Adipocyte (in vitro differentiated cells): Measurements from ENCODE around the gene ZMIZ1.
A peak's percentile ranks its signal among the peaks of the same experiment; 100 is the strongest.
"Not testable (repeated sequence)": the region's sequence is repeated elsewhere in the genome, so short reads cannot be mapped to it uniquely, and the experiment has no call there.

Experiments
- DNase-seq: peaks from one replicate; pipeline ENCODE4 v3.0.0-alpha.2; 2015; ENCODE audit warnings: low read depth
- H3K27me3 ChIP-seq: replicated peaks from 2 replicates; pipeline ENCODE4 v1.7.0; 2013; ENCODE audit warnings: mild to moderate bottlenecking, low read length, moderate library complexity; ENCODE audit not compliant: control insufficient read depth, insufficient read depth
- H3K36me3 ChIP-seq: 2 replicates; pipeline ENCODE4 v1.7.0; 2013; ENCODE audit warnings: low read length, mild to moderate bottlenecking, moderate library complexity; ENCODE audit not compliant: control insufficient read depth, insufficient read depth, severe bottlenecking
- H3K4me1 ChIP-seq: 2 replicates; pipeline ENCODE4 v1.7.0; 2013; ENCODE audit warnings: mild to moderate bottlenecking, low read length, moderate library complexity; ENCODE audit not compliant: control insufficient read depth, insufficient read depth
- H3K4me3 ChIP-seq: 2 replicates; pipeline ENCODE4 v1.7.0; 2013; ENCODE audit warnings: mild to moderate bottlenecking, low read length, moderate library complexity
- H3K9ac ChIP-seq: 2 replicates; pipeline ENCODE4 v1.7.0; 2013; ENCODE audit warnings: mild to moderate bottlenecking, low read length, moderate library complexity
- H3K9me3 ChIP-seq: 2 replicates; pipeline ENCODE4 v1.7.0; 2013; ENCODE audit warnings: mild to moderate bottlenecking, low read length, moderate library complexity; ENCODE audit not compliant: control insufficient read depth

The ZMIZ1 gene

GRCh38 chr10:79269969-79270368 lies 201.2 kb downstream of the ZMIZ1 start:
- Histone ChIP-seq H3K9me3 (no peaks in the 10 kb centered on the region), H3K4me1 (peaks cover 58% of the 10 kb centered on the region), H3K27me3 (no peaks in the 10 kb centered on the region), H3K36me3 (peaks cover 32% of the 10 kb centered on the region), H3K9ac (no peak overlapping the region), H3K4me3 (no peak overlapping the region)
- no peak for DNase-seq

GRCh38 chr10:79270466-79271246 lies 201.9 kb downstream of the ZMIZ1 start:
- no peak overlapping the region for H3K4me3 ChIP-seq
- no peak overlapping the region for H3K9ac ChIP-seq
- no peak for DNase-seq
- H3K36me3 ChIP-seq, result peaks cover 32% of the 10 kb centered on the region
- no peaks in the 10 kb centered on the region for H3K27me3 ChIP-seq
- no peaks in the 10 kb centered on the region for H3K9me3 ChIP-seq
- H3K4me1 ChIP-seq, result peaks cover 60% of the 10 kb centered on the region

DNA sequence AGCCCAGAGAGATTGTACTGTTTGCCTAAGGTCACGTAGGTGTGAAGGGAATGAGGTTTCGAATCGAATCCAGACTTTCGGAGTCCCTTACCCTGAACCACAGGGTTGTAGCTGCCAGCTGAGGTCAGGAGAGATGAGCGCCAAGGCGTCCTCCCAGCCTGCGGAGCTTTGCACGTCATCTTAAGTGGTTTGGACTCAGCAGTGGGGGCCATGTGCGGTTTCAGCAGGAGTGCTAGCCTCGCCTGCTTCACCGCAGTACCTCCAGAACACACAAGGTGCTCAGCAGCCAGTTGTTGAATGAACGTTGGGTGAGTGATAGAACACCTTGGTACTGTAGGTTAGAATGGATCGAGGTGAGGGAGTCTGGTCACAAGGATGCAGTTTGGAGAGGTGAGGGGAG lies 203.6 kb downstream of the ZMIZ1 start:
- Histone ChIP-seq H3K36me3 (peaks cover 46% of the 10 kb centered on the region), H3K4me3 (no peak overlapping the region), H3K9ac (no peak overlapping the region), H3K27me3 (no peaks in the 10 kb centered on the region), H3K9me3 (no peaks in the 10 kb centered on the region), H3K4me1 (peaks cover 58% of the 10 kb centered on the region)
- DNase-seq, result no peak

DNA sequence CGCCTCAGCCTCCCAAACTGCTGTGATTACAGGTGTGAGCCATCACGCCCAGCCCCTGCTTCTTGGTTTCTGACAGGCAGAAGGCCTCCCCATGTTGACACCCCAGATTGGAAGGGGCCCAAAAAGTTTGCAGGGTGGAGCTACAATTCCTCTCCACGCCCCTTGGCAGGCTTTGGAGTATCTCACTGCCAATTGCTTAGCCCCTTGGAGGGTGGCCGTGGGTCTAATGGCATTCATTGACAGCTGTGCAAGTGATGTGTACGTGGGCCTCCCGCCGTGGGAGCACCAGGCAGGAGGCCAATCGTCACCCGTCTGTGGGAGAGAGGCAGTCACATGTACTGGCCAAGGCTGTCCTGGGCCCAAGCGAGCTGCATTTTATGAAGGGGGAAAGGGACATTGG lies 204.8 kb downstream of the ZMIZ1 start:
- Histone ChIP-seq H3K9me3 (no peaks in the 10 kb centered on the region), H3K9ac (no peak overlapping the region), H3K4me3 (no peak overlapping the region), H3K27me3 (no peaks in the 10 kb centered on the region), H3K4me1 (peaks cover 46% of the 10 kb centered on the region), H3K36me3 (peaks cover 50% of the 10 kb centered on the region)
- DNase-seq, result no peak

- peaks cover 42% of the 10 kb centered on the region for H3K4me1 ChIP-seq
- DNase-seq, result peak; percentile 73
- no peaks in the 10 kb centered on the region for H3K27me3 ChIP-seq
- H3K4me3 ChIP-seq, result no peak overlapping the region
- no peaks in the 10 kb centered on the region for H3K9me3 ChIP-seq
- peak overlapping the region; percentile 39 for H3K9ac ChIP-seq
- H3K36me3 ChIP-seq, result peaks cover 49% of the 10 kb centered on the region
These were observed 205.7 kb downstream of the ZMIZ1 start for GRCh38 chr10:79274279-79275104.

DNA sequence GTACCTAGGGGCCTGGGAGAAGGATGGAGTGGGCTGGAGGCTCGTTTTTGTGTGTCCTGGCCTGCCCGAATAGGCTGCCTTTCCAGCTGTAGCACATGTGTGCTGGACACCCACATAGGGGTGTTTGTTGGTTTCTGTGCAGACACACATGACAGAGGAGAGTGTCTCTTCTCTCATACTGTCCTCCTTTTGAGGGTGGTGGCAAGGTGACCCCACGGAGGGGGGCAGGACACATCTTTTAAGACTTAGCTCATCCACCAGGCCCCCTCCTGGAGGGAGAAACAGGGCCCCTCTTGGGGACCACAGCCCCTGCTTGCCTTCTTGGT lies 206.3 kb downstream of the ZMIZ1 start:
- no peaks in the 10 kb centered on the region for H3K27me3 ChIP-seq
- no peaks in the 10 kb centered on the region for H3K9me3 ChIP-seq
- H3K9ac ChIP-seq, result peak overlapping the region; percentile 39
- H3K4me1 ChIP-seq, result peaks cover 43% of the 10 kb centered on the region
- no peak overlapping the region for H3K4me3 ChIP-seq
- peaks cover 45% of the 10 kb centered on the region for H3K36me3 ChIP-seq
- DNase-seq, result no peak

DNA sequence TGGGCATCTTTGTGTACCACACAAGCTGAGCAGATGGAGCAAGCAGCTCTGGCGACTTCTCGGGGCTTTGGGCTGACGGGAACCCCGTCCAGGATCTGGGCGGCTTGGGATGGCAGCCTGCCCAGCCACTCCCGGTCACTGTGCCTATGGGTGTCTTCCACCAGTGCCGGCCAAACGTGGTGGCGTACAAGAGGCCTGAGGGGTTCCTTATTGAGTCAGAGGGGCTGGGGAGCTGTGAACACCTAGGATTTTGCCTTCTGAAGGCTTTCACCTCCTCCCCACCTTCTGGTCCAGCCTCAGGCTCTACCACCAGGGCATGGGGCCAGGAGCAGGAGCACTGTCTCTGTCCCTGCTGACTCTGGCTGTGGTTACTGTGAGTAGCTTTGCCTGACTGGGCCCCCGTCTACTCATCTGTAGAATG lies 206.7 kb downstream of the ZMIZ1 start:
- Histone ChIP-seq H3K36me3 (peaks cover 45% of the 10 kb centered on the region), H3K4me3 (no peak overlapping the region), H3K9me3 (no peaks in the 10 kb centered on the region), H3K4me1 (peaks cover 47% of the 10 kb centered on the region), H3K9ac (peak overlapping the region; percentile 39), H3K27me3 (no peaks in the 10 kb centered on the region)
- DNase-seq, result peak; percentile 16

- no peaks in the 10 kb centered on the region for H3K27me3 ChIP-seq
- H3K4me3 ChIP-seq, result no peak overlapping the region
- H3K9me3 ChIP-seq, result no peaks in the 10 kb centered on the region
- DNase-seq, result no peak
- peaks cover 46% of the 10 kb centered on the region for H3K36me3 ChIP-seq
- H3K4me1 ChIP-seq, result peaks cover 68% of the 10 kb centered on the region
- H3K9ac ChIP-seq, result no peak overlapping the region
These were observed 209.0 kb downstream of the ZMIZ1 start for GRCh38 chr10:79277579-79278269.

DNA sequence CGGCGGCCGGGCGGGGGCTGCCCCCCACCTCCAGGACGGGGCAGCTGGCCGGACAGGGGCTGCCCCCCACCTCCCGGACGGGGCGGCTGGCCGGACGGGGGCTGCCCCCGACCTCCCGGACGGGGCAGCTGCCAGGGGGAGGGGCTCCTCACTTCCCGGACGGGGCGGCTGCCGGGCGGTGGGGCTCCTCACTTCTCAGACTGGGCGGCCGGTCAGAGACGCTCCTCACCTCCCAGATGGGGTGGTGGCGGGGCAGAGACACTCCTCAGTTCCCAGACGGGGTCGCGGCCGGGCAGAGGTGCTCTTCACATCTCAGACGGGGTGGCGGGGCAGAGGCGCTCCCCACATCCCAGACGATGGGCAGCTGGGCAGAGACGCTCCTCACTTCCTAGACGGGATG lies 210.3 kb downstream of the ZMIZ1 start:
- H3K9me3 ChIP-seq, H3K4me3 ChIP-seq, DNase-seq, H3K9ac ChIP-seq, H3K27me3 ChIP-seq: not testable (repeated sequence)
- Histone ChIP-seq H3K4me1 (peaks cover 59% of the 10 kb centered on the region), H3K36me3 (peaks cover 57% of the 10 kb centered on the region)

- no peaks in the 10 kb centered on the region for H3K9me3 ChIP-seq
- H3K9ac ChIP-seq, result no peak overlapping the region
- H3K4me3 ChIP-seq, result no peak overlapping the region
- peaks cover 48% of the 10 kb centered on the region for H3K4me1 ChIP-seq
- DNase-seq, result no peak
- no peaks in the 10 kb centered on the region for H3K27me3 ChIP-seq
- peaks cover 76% of the 10 kb centered on the region for H3K36me3 ChIP-seq
These were observed 212.2 kb downstream of the ZMIZ1 start for GRCh38 chr10:79280956-79281355.

DNA sequence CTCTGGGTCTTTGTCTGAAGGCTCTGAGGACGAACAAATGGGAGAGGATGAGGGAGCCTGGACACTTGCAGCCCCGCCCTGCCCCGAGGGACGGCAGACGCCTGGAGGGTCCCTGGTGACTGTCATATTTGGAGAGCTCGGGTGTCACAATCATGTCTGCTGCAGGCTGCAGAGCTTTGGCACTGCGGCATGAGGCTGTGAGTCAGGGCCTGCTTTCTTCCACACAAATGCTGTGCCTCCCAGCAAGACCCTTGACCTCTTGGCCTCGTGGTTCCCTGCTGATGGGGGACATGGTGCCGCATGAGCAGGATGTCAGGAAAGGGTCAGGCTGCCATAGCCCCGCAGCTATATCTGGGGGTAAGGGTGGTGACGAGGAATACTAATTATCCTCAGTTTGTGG lies 213.6 kb downstream of the ZMIZ1 start:
- H3K36me3 ChIP-seq, result peaks cover 76% of the 10 kb centered on the region
- H3K9me3 ChIP-seq, result no peaks in the 10 kb centered on the region
- peaks cover 49% of the 10 kb centered on the region for H3K4me1 ChIP-seq
- H3K4me3 ChIP-seq, result no peak overlapping the region
- DNase-seq, result no peak
- no peak overlapping the region for H3K9ac ChIP-seq
- H3K27me3 ChIP-seq, result no peaks in the 10 kb centered on the region
